K562 (cell line): ENCODE data around the gene MITD1.

ENCODE experiments used
- POU5F1 ChIP-seq: fragments of 150-350 bp; IDR thresholded peaks from 2 replicates; pipeline ENCODE4 v1.6.1; 2014; ENCODE audit warnings: borderline replicate concordance, low read length, low read depth, mild to moderate bottlenecking; ENCODE audit not compliant: partially characterized antibody
- TBP ChIP-seq: optimal IDR thresholded peaks from 2 replicates; pipeline ENCODE3; 2011; ENCODE audit warnings: low read depth, low read length, improper control_type of control experiment
- ZNF766 ChIP-seq: fragments of 200-800 bp; sonication (Bioruptor generic); conservative IDR thresholded peaks from 2 replicates; pipeline ENCODE4 v1.6.1; 2016; ENCODE audit warnings: missing genetic modification characterization, missing compliant biosample characterization

DNA sequence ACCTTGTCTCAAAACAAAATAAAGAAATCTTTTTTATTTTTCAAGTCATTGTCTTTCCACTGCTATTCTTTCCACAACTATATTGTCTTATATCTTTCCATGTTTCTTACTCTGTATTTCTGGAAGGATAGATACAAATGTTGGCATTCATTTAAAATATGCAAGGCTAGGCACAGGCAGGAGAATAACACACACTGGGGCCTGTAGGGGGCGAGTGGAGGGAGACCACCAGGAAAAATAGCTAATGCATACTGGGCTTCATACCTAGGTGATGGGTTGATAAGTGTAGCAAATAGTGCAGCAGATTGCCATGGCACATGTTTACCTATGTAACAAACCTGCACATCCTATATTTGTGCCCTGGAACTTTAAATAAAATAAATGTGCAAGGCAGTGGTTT is 9.7 kb upstream of the MITD1 start:
- TF ChIP-seq TBP (no peak), POU5F1 (no peak), ZNF766 (no peak)
